Lower leg skin (tissue), 4 donors: Measurements from ENCODE around the gene KLHDC1. TPM values are rescaled to one million over a fixed set of nuclear protein-coding genes. Genes with fewer than 3 reads are reported as not detected.

Source experiments
- DNase-seq, 2 donors: peaks; one replicate each; pipeline ENCODE4 v3.0.0-alpha.2; 2019; ENCODE audit warnings: low spot score in 2 of 2
- H3K4me3 ChIP-seq: fragments of 200-600 bp; sonication (generic); 2 replicates; pipeline ENCODE4 v1.5.1; 2017; ENCODE audit warnings: mild to moderate bottlenecking, low read depth; ENCODE audit not compliant: poor library complexity, severe bottlenecking
- POLR2A ChIP-seq, 2 donors: fragments of 450-650 bp; IDR thresholded peaks; one replicate each; pipeline ENCODE4 v1.6.1; 2016 to 2017; ENCODE audit warnings: antibody characterized with exemption in 2 of 2, mild to moderate bottlenecking in 1 of 2, moderate library complexity in 1 of 2
- WGBS, 2 donors: methylation state at CpG; one replicate each; pipeline ENCODE4 v1.1.5; 2018; 5-methylcytosine and 5-hydroxymethylcytosine counted together
- intact Hi-C: fragments of 100-400 bp; cut with DNase I; formaldehyde crosslinking; loops from one replicate; pipeline ENCODE4 v1.15.0; 2023; ENCODE audit warnings: low total_unique reads
- total RNA-seq, 4 donors: library from RNA; depleted of rRNA; stranded (reverse); fragments of >200 nt; gene quantifications; one replicate each; pipeline ENCODE4 v1.1.0, GENCODE V29; 2016
- TF ChIP-seq, protein P1 (sequence below), 3 donors: fragments of 450-650 bp; IDR thresholded peaks; one replicate each; pipeline ENCODE4 v1.5.1; 2016; ENCODE audit warnings: antibody characterized with exemption in 3 of 3, mild to moderate bottlenecking in 3 of 3, moderate library complexity in 2 of 3

KLHDC1 gene
- total RNA-seq, 4 donors from 2014 or later: 3.4 to 5.6 (median 4.7) TPM

DNA sequence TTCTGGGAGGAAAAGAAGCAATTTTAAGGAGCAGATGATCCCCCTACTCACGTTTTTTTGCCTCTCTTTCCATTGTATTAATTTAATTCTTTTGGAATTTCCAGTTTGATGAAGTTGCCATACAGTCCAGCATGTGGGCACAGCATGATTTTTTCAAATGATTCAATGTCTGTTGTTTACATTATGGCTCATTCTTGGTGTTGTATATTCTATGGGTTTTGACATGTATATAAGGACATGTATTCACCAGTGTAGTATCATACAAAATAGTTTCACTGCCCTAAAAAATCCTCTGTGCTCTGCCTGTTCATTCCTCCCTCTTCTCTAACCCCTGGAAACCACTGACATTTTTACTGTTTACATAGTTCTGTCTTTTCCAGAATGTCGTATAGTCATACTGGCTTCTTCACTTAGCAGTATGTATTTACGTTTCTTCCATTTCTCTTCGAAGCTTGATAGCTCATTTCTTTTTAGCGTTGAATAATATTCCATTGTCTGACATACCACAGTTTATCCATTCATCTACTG, 61.7 kb downstream of the KLHDC1 start:
- DNase-seq: no peak
- WGBS, 2 donors: 87 to 89% methylated on average over 5 of the region's 5 CpGs
- intact Hi-C loops: no loop called here
- no peak for TF ChIP-seq POLR2A (IDR thresholded peaks at IDR 0.05)
- TF ChIP-seq, protein P1, sequence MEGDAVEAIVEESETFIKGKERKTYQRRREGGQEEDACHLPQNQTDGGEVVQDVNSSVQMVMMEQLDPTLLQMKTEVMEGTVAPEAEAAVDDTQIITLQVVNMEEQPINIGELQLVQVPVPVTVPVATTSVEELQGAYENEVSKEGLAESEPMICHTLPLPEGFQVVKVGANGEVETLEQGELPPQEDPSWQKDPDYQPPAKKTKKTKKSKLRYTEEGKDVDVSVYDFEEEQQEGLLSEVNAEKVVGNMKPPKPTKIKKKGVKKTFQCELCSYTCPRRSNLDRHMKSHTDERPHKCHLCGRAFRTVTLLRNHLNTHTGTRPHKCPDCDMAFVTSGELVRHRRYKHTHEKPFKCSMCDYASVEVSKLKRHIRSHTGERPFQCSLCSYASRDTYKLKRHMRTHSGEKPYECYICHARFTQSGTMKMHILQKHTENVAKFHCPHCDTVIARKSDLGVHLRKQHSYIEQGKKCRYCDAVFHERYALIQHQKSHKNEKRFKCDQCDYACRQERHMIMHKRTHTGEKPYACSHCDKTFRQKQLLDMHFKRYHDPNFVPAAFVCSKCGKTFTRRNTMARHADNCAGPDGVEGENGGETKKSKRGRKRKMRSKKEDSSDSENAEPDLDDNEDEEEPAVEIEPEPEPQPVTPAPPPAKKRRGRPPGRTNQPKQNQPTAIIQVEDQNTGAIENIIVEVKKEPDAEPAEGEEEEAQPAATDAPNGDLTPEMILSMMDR (IDR thresholded peaks at IDR 0.05): no peak
- H3K4me3 ChIP-seq: no peak overlapping the region

DNA sequence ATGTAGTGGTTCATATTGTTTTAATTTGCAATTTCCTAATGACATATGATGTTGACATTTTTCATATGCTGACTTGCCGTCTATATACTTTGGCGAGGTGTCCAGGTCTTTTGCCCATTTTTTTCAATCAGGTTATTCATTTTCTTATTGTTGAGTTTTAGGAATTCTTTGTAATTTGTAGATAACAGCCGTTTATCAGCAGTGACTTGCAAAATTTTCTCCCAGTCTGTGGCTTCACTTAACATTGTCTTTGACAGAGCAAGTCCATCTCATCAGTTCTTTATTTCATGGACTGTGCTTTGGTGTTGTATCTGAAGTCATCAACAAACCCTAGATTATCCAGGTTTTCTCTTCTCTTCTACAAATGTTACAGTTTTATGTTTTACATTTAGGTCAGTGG, 62.5 kb downstream of the KLHDC1 start:
- no peak for DNase-seq
- WGBS, 2 donors: 72 to 82% methylated on average over 3 of the region's 3 CpGs
- H3K4me3 ChIP-seq: no peak overlapping the region
- intact Hi-C loops: no loop called here
- no peak for TF ChIP-seq POLR2A (IDR thresholded peaks at IDR 0.05)
- TF ChIP-seq, protein P1 (IDR thresholded peaks at IDR 0.05): no peak

DNA sequence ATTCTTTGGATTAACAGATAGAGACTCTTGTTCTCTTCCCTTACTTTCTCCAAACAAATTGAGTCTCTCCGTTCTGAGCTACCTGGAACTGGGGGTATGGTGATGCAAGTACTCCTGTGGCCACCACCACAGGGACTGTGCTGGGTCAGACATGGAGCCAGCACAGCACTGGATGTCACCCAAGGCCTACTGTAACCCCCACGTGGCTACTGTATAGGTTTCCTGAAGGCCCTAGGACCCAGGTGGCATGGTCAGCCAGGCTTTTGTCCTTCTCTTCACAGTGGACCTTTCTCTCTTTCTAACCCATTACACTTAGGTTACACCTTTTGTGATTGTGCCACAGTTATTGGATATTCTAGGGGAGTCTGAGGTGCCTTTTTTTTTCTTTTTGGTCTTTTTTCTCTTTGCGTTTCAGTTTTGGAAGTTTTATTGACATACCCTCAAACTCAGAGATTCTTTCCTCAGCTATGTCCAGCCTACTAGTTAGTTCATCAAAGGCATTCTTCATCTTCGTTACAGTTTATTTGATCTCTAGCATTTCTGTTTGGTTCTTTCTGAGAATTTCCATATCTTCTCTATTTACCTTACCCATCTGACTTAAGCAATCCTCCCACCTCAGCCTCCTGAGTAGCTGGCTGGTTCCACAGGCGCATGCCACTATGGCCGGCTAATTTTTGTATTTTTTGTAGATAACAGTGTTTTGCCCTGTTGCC, 69.1 kb downstream of the KLHDC1 start:
- no peak for DNase-seq
- 88 to 89% methylated on average over 6 of the region's 6 CpGs for WGBS, 2 donors
- TF ChIP-seq, protein P1 (IDR thresholded peaks at IDR 0.05): no peak
- TF ChIP-seq POLR2A (IDR thresholded peaks at IDR 0.05): no peak
- intact Hi-C loops: loop anchor here (10.0 kb wide), 1 partner anchor 127 kb away; the partner anchor contains the start of gene DNAAF2
- H3K4me3 ChIP-seq: no peak overlapping the region

DNA sequence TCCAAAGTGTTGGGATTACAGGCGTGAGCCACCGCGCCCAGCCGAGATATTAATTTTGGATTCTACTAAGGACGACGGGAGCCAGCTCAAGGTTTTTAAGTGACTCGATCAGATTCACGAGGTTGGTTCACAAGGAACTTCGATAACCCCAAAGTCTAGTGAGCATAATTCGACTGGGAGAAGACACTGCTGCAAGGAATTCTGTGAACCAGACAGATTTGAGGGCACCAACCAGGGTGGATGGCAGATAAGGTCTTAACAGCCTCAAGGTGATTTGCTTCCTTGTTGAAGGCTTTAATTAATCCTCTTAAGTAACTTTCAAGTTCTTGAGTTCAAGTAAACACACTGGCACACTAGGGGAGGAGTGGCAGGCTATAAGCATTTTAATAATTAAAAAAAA, 73.9 kb downstream of the KLHDC1 start:
- TF ChIP-seq, protein P1 (IDR thresholded peaks at IDR 0.05): no peak
- no peak for TF ChIP-seq POLR2A (IDR thresholded peaks at IDR 0.05)
- no peak for DNase-seq
- H3K4me3 ChIP-seq: no peak overlapping the region
- intact Hi-C loops: loop anchor here (10.0 kb wide), 1 partner anchor 132 kb away; the partner anchor contains the start of gene DNAAF2
- WGBS, 2 donors: 54 to 62% methylated on average over 10 of the region's 10 CpGs

DNA sequence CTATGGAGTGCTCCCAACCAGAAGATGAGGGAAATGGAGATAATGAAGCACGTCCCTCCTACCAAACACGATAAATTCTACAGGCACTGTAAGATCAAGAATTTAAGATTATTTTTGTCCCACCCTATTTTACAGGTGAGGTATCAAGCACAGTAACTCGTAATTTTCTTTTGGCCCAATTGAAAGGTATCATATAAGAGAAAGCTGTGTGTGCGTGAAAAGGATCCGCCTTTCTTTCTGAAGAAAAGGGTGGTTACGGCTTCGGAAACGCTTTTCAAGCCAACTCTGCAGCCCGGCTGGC, 74.3 kb downstream of the KLHDC1 start:
- intact Hi-C loops: loop anchor here (10.0 kb wide), 1 partner anchor 132 kb away; the partner anchor contains the start of gene DNAAF2
- WGBS, 2 donors: 0% methylated on average over 9 of the region's 9 CpGs
- TF ChIP-seq POLR2A (IDR thresholded peaks at IDR 0.05): no peak
- TF ChIP-seq, protein P1 (IDR thresholded peaks at IDR 0.05): no peak
- no peak for DNase-seq
- peak overlapping the region; percentile 99 for H3K4me3 ChIP-seq
